ENCODE data around the gene EEF1G. TPM values are rescaled to one million over a fixed set of nuclear protein-coding genes. Genes with fewer than 3 reads are reported as not detected.

EEF1G gene
- total RNA-seq, 1 donor from 2014 or later = 1,017 TPM

- Mint-ChIP-seq H3K27me3 (ENCODE audit: low read depth) (no peaks in the 10 kb centered on the region), H3K4me1 (ENCODE audit: low read depth) (peaks cover 23% of the 10 kb centered on the region), H3K4me3 (ENCODE audit: unreplicated experiment) (no peak overlapping the region), H3K27ac (ENCODE audit: unreplicated experiment) (no peak overlapping the region), H3K9me3 (ENCODE audit: low read depth) (no peaks in the 10 kb centered on the region), H3K36me3 (ENCODE audit: low read depth) (peaks cover 10% of the 10 kb centered on the region)
- no peak for TF ChIP-seq CTCF (IDR thresholded peaks at IDR 0.05)
- DNase-seq (ENCODE audit: low spot score) = no peak
Measured at GRCh38 chr11:62605467-62605866, 31.8 kb upstream of the EEF1G start.

- Mint-ChIP-seq H3K9me3 (ENCODE audit: low read depth) (no peaks in the 10 kb centered on the region), H3K27ac (ENCODE audit: unreplicated experiment) (peak overlapping the region; percentile 17), H3K27me3 (ENCODE audit: low read depth) (no peaks in the 10 kb centered on the region), H3K4me3 (ENCODE audit: unreplicated experiment) (no peak overlapping the region), H3K4me1 (ENCODE audit: low read depth) (peaks cover 29% of the 10 kb centered on the region), H3K36me3 (ENCODE audit: low read depth) (peaks cover 10% of the 10 kb centered on the region)
- no peak for DNase-seq (ENCODE audit: low spot score)
- no peak for TF ChIP-seq CTCF (IDR thresholded peaks at IDR 0.05)
Measured at GRCh38 chr11:62604460-62605120, 30.9 kb upstream of the EEF1G start.

GRCh38 chr11:62603776-62604299 is 30.1 kb upstream of the EEF1G start:
- no peak for DNase-seq (ENCODE audit: low spot score)
- TF ChIP-seq CTCF (IDR thresholded peaks at IDR 0.05) = no peak
- Mint-ChIP-seq H3K27ac (ENCODE audit: unreplicated experiment) (no peak overlapping the region), H3K9me3 (ENCODE audit: low read depth) (no peaks in the 10 kb centered on the region), H3K4me3 (ENCODE audit: unreplicated experiment) (no peak overlapping the region), H3K27me3 (ENCODE audit: low read depth) (no peaks in the 10 kb centered on the region), H3K36me3 (ENCODE audit: low read depth) (peaks cover 11% of the 10 kb centered on the region), H3K4me1 (ENCODE audit: low read depth) (peaks cover 37% of the 10 kb centered on the region)

- peak overlapping the region; percentile 1 for H3K27ac Mint-ChIP-seq (ENCODE audit: unreplicated experiment)
- H3K4me3 Mint-ChIP-seq (ENCODE audit: unreplicated experiment) = no peak overlapping the region
- peaks cover 40% of the 10 kb centered on the region for H3K4me1 Mint-ChIP-seq (ENCODE audit: low read depth)
- H3K27me3 Mint-ChIP-seq (ENCODE audit: low read depth) = no peaks in the 10 kb centered on the region
- TF ChIP-seq CTCF (IDR thresholded peaks at IDR 0.05) = no peak
- no peak for DNase-seq (ENCODE audit: low spot score)
- no peaks in the 10 kb centered on the region for H3K9me3 Mint-ChIP-seq (ENCODE audit: low read depth)
- peaks cover 14% of the 10 kb centered on the region for H3K36me3 Mint-ChIP-seq (ENCODE audit: low read depth)
Measured at GRCh38 chr11:62603072-62603408, 29.3 kb upstream of the EEF1G start.

GRCh38 chr11:62602141-62603071 is 28.7 kb upstream of the EEF1G start:
- DNase-seq (ENCODE audit: low spot score) = no peak
- Mint-ChIP-seq H3K36me3 (ENCODE audit: low read depth) (peaks cover 17% of the 10 kb centered on the region), H3K9me3 (ENCODE audit: low read depth) (no peaks in the 10 kb centered on the region), H3K27ac (ENCODE audit: unreplicated experiment) (peak overlapping the region; percentile 81), H3K4me1 (ENCODE audit: low read depth) (peaks cover 40% of the 10 kb centered on the region), H3K27me3 (ENCODE audit: low read depth) (no peaks in the 10 kb centered on the region), H3K4me3 (ENCODE audit: unreplicated experiment) (peak overlapping the region; percentile 80)
- TF ChIP-seq CTCF (IDR thresholded peaks at IDR 0.05) = no peak
